SKM-1 treated with dmso at 0.1 percent for 144 hours (cell line): Measurements from ENCODE around the gene MYBPC2.
"Not testable (repeated sequence)": the region's sequence is repeated elsewhere in the genome, so short reads cannot be mapped to it uniquely, and the experiment has no call there.

Source experiments
- DNase-seq: peaks from one replicate; lab custom pipeline; 2025; ENCODE audit not compliant: unreplicated experiment; lab: John Stamatoyannopoulos, UW

MYBPC2 gene

DNA sequence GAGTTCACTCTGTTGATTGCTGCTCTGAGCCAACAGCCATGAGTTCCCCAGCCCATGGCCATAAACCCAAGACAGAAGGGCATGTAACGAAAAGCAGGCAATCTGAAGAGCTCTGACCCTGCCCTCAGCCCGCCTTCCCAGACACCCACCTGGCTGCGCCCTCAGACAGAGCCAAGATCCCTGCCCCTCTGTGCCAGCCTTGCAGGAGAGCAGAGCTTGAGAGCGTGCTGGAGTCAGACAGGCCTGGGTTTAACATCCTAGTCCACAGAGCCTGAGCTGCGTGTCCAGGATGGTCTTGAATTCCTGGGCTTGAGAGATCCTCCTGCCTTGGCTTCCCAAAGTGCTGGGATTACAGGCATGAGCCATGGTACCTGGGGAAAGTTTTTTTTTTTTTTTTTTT lies 24.6 kb downstream of the MYBPC2 start:
- DNase-seq: no peak

DNA sequence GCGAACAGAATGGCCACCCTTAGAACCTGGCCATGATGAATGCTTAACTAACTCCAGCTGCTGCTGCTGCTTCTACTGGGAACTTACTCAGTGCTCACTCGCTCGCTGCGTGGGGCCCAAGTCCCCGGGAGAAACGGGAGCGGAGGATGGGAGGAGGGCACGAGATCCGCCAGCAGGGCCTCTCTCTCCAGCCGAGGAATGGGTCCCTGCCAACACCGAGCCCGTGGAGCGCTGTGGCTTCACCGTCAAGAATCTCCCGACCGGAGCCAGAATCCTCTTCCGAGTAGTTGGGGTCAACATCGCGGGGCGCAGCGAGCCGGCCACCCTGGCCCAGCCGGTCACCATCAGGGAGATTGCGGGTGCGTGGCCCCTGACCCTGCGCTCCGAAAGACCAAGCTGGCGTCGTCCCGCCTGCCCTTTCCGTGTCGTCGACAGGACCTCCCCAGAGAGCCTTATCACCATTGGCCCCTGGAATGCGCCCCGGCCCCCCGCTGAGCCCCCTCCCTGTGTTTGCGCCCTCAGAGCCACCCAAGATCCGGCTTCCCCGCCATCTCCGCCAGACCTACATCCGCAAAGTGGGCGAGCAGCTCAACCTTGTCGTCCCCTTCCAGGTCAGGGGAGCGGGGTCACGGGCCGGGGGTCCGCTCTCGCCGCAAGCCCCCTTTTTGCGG lies 25.8 kb downstream of the MYBPC2 start:
- DNase-seq: no peak

DNA sequence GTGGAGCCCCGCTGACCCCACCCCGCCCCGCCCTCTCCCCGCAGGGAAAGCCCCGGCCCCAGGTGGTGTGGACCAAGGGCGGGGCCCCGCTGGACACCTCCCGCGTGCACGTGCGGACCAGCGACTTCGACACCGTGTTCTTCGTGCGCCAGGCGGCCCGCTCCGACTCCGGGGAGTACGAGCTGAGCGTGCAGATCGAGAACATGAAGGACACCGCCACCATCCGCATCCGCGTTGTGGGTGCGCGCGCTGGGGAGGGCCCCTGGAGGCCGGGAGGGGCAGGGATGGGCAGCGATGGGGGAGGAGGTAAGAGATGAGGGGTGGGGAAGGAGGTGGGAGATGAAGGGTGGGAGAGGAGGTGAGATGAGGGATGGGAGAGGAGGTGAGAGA lies 26.4 kb downstream of the MYBPC2 start:
- no peak for DNase-seq

DNA sequence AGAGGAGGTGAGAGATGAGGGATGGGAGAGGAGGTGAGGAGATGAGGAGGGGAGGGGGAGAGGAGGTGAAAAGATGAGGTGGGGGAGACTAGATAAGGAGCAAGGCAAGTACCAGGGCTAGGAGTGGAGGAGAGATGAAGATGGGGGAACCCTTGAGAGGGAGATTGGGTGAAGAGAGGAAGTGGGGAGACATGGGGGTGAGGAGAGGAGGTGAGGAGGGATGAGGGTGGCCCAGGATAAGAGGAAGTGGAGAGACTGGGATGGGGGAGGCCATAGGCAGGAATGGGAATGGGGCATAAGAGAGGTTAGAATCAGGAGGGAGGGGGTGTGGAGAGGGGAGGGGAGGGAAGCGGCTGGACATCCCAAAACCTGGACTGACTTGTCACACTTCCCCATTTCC lies 26.9 kb downstream of the MYBPC2 start:
- DNase-seq: no peak

DNA sequence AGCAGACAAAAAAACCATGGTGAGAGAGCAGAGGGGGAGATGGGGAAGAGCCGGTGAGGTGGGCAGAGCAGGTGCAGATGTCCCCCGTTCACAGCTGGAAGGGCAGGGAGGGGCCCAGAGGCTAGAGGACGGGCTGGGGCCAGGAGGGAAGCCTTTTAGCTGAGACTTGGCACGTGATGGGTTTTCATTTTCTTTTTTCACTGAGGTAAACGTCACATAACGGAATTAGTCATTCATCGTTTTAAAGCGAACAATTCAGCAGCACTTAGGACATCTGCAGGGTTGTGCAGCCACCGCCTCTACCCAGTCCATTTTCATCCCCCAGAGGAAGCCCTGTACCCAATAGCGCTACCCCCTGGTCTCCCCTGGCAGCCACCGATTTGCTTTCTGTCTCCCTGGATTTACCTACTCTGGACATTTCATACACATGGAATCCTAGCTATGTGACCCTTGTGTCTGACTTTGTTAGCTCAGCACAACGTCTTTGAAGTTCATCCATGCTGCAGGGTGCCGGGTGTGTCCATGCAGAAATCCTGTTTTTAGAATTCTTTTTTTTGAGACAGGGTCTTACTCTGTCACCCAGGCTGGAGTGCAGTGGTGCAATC lies 27.6 kb downstream of the MYBPC2 start:
- DNase-seq: no peak

DNA sequence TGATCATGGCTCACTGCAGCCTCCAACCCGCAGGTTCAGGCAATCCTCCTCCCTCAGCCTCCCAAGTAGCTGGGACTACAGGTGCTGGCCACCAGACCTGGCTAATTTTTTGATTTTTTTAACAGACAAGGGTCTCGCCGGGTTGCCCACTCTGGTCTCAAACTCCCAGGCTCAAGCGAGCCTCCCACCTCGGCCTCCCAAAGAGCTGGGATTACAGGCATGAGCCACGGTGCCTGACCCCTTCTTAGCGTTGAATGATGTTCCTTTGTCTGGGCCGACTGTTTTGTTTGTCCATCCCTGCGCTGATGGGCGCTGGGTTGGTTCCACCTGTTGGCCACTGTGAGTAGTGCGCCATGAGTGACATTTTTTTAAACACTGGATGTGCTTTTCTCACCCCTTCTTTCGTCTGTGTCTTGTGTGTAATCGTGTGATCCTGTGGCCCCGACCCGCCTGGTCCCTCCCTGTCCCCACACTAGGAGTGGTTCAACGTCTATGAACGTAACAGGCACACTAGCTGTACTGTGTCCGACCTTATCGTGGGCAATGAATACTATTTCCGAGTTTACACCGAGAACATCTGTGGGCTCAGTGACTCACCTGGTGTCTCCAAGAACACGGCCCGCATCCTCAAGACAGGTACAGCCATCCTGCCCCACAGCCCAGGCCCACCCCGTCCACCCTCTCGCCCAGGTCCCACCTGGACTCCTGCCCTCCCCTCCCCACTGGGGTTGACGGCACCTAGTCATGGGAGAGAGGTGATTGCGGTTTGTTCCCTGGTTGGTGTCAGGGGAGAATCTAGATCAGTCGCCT lies 28.6 kb downstream of the MYBPC2 start:
- peak; percentile 16 for DNase-seq

DNA sequence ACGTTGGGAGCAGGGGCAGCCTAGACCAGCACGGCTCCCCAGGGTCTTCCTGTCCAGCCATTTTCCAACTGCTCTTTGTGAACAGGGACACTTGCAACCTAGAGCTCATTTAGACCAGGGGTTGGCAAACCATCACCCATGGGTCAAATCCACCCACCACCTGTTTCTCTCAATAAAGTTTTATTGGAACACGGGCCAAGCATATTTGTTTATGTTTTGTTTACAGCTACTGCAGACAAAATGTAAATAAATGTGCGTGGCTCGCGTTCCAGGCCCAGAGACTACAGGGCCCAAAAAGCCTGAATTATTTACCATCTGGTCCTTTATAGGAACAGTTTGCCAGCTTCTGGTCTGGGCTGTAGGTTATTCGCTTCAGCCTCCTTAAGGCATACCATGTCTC lies 30.3 kb downstream of the MYBPC2 start:
- no peak for DNase-seq

DNA sequence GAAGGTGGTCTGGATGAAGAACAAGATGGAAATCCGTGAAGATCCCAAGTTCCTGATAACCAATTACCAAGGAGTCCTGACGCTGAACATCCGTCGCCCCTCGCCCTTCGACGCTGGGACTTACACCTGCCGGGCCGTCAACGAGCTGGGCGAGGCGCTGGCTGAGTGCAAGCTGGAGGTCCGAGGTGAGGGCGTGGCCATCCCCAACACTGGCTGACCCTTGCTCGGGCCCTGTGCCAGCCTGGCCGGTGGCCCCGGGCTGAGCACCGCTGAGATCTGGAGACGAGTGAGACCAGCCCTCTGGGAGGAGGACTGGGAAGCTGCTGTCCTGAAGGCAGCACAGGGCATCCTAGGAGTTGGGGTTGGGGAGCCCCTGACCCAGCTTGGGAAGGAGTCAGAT lies 31.7 kb downstream of the MYBPC2 start:
- no peak for DNase-seq

DNA sequence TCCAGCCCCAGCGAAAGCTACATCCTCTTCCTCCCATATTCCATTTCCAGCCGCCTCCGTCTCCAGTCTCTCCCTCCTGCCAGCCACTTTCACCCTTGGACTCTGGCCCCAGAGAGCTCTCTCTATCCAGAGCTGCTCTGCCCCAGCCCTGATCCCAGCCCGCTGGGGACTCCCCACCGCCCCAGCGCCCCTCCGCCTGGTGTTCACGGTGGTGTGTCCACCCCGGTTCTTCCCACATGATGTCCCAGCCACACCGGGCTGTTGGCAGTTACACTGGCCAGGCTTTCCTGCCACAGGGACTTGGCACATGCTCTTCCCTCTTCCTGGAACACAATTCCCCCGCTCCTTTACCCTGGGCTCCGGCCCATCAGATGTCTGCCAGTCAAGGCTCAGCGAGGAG lies 32.3 kb downstream of the MYBPC2 start:
- DNase-seq: no peak

DNA sequence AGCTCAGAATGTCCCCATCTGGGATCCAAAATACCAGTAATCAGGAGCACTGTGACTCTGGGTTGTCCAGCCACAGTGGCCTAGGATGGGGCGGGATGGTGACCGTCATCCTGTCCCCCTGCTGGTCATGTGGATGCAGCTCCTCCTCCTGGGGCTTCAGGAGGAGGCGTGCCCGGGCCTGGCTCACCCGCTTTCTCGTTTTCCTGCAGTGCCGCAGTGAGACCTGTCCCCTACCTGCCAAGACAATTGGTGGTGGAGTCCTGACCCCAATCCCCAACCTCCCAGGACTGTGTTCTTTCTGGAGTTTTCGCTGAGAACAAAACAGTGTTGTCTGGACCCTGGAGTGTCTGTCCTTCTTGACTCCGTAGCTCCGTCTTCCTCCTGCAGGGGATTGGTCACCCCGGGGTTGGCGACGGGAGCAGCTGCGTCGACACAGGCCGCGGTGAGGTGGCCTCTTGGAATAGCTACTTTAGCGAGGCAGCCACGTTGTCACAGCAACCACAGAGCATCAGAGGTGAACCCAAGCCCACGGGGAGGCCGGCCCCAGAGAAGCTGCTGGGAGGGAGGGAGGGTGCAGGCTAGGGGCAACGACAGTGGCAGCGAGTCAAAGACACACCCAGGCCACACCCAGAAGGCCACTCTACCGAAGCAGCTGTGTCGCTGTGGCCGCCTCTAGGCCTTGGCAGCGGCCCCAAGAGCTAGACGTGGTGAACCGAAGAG lies 33.5 kb downstream of the MYBPC2 start:
- DNase-seq: no peak

DNA sequence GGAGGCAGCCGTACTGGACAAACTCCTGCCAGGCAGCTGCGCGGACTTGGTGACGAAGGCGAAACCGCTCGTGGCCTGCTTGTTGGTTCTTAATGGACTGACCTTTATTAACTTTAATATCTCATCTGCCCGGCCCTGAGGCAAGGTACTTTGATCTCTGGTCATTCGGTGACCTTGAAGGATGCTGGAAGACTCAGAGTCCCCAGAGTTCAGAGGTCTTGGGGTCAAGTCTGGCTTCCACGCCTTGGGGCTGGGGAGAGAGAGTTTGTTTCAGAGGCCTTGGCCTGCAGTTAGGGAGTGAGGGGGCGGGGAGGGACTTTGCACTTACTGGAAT lies 34.0 kb downstream of the MYBPC2 start:
- DNase-seq: no peak

DNA sequence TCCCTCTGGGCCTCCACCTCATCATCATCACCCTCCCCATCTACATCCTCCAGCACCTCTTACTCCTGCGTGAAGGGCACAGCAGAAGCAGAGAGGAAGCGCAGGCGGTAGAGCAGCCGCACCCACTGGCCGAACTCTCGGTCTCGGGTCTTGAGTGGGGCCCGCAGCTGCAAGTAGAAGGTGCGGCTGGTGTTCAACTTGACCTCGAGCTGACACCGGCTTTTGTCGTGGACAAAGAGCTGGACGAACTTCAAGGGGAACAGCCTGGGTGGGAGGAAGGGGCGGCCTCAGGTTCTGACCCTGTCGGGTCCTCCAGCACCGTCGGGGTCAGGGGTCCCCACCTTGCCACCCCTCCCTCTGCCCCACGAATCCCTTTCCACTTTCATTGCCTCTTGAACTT lies 34.9 kb downstream of the MYBPC2 start:
- no peak for DNase-seq

DNA sequence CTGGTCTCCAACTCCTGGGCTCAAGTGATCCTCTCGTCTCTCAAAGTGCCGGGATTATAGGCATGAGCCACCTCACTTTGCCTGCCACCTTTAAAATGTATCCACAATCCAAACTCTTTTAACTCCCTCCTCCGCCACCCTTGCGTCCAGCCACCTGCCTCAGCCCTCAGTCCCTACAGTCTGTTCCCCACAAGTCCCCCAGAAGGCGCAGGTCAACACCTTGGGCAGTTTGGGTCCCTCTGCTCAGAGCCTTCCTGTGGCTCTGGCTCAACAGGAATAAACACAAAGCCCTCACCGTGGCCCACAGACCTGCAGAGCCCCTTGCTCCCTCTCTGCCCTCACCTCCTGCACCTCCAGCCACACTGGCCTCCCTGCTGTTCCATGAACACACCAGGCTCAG lies 36.1 kb downstream of the MYBPC2 start:
- DNase-seq: no peak

DNA sequence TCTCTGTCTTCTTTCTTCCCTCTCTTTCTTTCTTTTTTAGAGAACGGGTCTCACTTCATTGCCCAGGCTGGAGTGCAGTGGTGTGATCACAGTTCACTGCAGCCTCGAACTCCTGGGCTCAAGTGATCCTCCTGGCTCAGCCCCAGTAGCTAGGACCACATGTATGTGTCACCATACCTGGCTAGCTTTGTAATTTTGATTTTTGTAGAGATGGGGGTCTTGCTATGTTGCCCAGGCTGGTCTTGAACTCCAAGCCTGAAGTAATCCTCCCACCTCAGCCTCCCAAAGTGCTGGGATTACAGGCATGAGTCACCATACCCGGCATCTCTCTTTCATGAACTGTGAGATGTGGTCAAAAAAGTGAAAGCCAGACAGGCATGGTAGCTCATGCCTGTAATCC lies 40.6 kb downstream of the MYBPC2 start:
- DNase-seq: not testable (repeated sequence)

DNA sequence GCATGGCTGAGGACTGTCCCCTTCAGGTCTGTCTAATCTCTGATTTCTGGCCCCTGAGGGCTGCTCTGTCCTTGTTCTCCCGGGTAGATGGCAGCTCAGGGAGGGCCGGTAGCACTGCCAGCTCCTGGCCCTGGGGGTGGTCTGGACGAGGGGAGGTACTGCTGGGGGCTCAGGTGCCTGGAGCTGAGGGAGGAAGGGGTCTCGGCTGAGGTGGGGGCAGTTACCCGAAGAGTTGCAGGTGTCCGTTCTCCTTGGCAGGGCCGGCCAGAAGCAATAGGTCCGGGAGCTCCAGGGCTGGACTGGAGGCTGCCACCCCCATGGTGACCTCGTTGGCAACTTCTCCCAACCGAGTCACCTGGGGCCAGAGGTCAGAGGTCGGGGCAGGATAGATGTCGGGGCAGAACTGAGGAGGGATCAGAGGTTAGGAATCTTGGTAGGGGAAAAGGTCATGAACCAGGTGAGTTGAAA lies 42.4 kb downstream of the MYBPC2 start:
- DNase-seq: no peak

DNA sequence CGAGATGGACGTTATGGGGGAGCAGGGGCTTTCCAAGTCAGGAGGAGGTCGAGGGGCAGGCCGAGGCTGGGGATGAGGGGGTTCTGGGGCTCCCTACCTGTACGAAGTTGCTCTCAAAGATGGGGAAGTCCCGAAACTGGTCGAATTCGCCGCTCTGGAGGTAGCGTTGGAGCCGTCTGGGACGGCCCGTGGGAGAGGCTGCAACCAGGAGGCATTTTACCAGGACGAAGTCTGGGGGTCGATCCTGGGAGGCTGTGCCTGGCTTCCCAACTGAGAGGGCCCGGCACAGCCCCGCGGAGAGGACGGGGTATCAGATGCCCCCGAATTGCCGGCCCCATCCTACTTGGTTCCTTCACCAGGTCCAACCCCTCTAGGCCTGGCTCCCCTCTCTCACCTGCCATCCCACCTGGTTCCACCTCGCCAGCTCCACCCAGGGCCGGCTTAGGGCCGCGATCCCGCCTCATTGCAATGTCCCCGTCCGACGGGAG lies 43.1 kb downstream of the MYBPC2 start:
- no peak for DNase-seq

DNA sequence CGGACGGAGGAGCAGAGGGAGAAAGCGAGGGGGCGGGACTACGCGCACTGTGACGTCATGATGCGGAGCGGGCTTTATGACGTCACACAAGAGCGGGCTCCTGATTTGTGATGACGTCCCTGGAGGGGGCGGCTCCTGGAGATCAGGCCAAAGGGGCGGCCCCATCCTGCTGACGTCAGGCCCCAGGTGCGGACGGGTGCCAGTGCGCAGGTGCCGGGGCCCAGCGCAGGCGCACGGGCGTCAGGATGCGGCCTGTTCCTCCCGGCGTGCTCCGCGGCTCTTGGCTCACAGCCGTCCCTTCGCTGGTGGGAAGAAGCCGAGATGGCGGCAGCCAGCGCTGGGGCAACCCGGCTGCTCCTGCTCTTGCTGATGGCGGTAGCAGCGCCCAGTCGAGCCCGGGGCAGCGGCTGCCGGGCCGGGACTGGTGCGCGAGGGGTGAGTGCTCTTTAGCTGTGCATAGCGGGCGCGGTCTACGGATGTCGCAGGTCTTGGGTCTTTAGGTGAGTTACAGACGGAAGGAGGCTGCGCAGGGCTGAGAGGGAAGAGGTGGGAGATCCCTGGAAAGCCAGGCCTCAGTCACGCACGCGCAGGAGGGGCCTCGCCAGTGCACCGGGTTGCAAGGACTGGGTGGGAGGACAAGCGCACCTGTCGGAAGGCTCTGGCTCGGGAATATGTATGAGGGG lies 43.7 kb downstream of the MYBPC2 start, which contains the start of the genes EMC10 and GARIN5A:
Gene EMC10, plus strand, starts transcription at position 284 of the 683 bp plus-strand sequence. Its CDS starts 38 bp downstream, at position 322.
Gene GARIN5A, minus strand, starts transcription at position 625 of the 683 bp plus-strand sequence. Its CDS starts 460 bp downstream, at position 165.
- DNase-seq: peak; percentile 36

DNA sequence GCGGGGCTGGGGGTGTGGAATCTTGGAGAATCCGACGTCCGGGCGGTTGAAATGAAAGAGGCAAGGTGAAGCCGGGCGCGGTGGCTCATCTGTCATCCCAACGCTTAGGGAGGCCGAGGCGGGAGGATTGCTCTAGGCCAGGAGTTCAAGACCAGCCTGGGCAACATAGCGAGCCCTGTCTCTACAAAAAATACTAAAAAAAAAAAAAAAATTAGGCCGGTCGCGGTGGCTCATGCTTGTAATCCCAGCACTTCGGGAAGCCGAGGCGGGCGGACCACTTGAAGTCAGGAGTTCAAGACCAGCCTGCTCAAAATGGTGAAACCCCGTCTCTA lies 44.2 kb downstream of the MYBPC2 start:
- DNase-seq: no peak

DNA sequence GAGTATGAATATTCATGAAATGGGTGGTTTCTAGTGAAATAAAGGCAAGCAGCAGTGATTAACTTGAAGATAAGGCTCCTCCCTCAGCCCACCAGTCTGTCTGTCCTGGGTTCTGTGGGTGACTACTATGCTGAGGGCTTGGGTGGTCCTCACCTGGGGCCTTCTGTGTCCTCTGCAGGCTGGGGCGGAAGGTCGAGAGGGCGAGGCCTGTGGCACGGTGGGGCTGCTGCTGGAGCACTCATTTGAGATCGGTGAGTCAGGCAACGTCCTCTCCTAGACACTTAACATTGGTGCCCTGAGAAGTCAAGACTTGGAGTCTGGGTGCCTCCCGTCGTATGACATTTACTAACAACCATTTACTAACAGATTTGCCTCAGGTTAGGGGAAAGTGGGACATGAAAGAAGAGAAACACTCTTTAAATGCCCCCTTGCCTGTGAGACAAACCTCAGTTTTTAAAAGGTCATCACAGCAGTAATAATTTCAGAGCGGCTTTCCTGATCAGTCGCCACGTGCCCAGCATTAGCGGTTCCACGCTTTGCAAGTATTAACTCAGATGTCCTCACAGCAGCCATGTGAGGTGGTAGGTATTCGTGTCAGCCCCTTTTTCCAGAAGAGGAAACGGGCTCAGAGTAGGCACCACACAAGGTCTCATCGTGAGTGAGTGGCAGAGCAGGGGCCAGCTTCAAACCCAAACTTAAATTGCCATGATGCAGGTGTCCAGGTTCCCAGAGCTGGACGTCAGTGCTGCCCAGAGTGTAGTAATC lies 45.2 kb downstream of the MYBPC2 start:
- DNase-seq: no peak
